NCI-H510A treated with DMSO at 0.1 percent for 48 hours (cell line): ENCODE data around the gene SRSF8.
"Not testable (repeated sequence)": the region's sequence is repeated elsewhere in the genome, so short reads cannot be mapped to it uniquely, and the experiment has no call there.

Experiments
- DNase-seq: peaks from one replicate; lab custom pipeline; 2025; lab: John Stamatoyannopoulos, UW

The SRSF8 gene

DNA sequence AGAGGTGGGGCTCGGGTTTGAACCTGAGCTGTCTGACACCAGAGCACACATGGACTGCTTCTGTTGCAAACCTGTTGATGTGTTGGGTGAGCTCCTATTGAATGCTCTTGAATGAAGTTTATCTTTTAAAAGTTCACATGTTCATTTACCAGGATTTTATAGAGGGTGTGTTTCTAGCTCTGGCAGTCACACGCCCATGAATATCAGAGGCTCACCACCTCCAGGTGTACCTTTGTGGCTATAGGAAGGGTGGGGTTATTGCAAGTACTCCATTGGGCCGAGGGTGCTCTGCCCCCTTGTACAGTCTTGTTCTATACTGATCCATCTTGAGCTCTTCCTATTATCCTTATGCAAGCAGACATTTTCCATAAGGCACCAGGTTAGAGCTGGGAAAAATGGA is 32.1 kb downstream of the SRSF8 start:
- DNase-seq = no peak

DNA sequence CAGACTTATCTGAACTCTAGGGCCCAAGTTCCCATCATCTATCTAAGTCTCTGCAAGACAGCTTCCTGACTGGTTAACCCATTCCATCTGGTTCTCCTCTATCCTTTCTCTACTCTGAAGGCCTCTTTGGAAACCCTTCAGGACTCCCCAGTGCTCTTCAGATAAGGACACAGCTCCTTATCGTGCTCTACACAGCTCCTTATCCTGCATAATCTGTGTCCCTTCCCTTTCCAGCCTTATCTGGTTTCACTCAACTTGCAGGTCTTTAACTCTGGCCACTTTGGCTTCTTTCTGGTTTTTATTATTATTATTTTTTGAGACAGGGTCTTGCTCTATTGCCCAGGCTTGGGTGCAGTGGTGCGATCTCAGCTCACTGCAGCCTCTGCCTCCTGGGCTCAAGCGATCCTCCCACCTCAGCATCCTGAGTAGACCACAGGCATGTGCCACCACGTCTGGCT is 33.5 kb downstream of the SRSF8 start:
- no peak for DNase-seq

DNA sequence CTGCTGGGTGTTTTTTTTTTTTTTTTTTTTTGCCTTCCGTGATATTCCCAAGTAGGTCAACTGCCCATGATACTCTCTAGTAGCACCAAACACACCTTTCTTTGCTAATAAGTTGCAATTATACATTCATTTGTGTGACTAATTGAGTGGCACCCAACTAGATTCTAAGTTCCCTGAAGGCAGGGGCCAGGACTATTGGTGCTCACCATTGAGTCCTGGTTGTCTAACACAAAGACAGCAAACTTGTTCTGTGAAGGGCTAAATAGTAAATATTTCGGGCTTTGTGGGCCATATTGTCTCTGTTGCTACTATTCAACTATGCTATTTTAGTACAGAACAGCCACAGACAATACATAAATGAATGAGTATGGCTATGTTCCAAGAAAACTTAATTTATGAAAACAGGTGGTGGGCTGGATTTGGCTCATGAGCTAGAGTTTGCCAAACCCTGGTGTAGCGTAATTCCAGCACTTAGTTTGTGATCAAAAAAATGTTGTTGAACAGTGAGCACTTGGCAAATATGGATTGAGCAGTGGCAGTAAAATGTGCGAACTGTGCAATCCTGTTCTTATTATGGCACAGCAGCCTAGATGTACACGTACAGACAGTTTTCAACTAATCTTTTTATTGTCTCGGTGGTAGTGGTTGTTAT is 34.3 kb downstream of the SRSF8 start:
- DNase-seq = no peak

DNA sequence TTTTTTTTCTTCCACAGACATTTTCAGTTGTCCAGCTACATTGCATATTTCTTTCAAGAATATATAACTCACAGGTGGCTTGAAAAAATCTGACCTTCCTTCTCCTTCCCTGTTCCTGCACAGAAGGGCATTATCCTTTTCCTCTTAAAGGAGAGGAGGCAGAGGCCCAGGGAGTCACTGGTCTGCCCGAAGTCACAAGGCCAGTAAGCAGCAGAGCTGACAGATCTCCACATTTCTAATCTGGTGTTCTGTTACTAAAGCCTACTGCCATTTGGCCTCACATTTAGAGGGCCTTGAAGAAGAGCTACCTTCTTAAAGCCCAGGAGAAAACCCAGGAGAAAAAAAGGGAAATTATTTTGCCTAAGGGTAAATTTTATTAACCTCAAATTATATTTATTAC is 35.2 kb downstream of the SRSF8 start:
- DNase-seq = no peak

DNA sequence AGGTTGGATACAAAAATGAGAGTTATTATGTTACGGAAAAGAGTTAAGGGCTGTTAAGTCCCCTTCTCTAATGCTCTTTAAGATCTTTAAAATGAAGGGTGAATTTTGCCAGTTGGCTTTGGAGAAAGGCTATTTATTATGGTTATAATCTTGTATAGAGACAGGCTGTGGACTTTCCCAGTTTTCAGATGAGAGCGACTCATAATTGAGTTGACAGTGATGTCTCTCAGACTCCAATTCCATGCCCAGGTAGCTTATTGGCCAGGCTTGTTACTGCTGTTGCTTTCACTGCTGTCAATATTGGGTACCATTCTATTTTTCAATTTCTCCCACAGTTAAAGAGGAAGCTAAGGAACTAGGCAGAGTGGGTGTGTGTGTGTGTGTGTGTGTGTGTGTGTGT is 36.0 kb downstream of the SRSF8 start:
- no peak for DNase-seq

DNA sequence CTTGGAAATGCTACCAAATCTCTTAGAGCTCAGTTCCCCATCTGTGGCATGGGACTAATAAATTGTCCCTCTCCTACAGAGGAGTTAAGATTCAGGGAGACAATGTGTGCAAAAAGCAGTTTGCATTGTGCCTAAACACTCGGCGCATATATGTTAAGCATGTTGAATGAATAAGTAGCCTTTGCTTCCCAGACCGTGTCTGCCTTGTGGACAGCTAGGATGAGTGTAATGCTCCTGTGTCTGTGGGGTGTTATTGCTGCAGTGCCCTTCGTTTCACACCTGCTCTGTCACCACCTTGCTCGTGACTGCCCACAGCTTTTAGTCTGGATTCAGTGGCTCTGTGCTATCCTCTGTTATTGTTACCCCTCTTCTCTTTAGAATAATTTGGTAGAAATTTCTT is 37.0 kb downstream of the SRSF8 start:
- DNase-seq = no peak

DNA sequence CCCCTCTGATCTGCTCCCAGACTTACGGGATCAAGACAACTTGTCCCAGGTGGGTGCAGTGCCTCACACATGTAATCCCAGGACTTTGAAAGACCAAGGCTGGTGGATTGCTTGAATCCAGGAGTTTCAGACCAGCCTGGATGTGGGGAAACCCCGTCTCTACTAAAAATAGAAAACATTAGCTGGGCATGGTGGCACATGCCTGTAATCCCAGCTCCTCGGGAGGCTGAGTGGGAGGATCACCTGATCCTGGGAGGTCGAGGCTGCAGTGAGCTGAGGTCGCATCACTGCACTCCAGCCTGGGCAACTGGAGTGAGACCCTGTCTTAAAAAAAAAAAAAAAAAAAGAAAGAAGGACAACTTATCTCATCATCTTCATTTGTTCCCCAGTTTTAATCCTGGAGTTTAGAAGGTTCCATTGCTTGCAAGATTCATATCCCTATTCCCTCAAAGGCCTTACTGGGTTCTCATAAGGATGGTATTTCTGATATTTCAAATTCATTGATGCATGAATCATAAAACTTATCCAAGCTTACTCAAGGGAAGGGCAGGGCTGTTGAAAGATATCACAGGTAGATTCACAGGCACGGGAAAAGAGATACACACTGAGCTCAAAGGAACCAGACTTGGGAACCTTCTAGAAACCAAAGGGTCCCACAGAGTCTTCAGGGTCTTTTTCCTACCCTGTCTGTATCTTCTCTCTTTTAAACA is 37.6 kb downstream of the SRSF8 start:
- DNase-seq = no peak

DNA sequence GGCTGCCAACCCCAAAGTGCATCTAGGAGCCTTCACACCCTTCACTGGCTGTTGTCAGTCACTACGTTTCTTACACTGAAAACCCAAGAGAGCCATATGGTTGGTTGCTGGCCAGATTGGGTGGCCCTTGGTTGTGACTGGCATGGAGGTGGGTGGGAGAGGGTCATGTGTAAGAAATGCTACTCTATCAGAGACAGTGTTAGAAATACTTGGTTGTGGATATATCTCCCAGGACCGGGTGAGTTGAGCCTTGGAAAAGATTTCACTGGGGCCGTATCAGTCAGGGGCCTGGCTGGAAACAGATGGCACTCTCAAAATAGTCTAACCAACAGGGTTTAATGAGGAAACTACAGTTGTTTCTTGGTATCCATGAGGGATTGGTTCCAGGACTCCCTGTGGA is 38.1 kb downstream of the SRSF8 start:
- no peak for DNase-seq

DNA sequence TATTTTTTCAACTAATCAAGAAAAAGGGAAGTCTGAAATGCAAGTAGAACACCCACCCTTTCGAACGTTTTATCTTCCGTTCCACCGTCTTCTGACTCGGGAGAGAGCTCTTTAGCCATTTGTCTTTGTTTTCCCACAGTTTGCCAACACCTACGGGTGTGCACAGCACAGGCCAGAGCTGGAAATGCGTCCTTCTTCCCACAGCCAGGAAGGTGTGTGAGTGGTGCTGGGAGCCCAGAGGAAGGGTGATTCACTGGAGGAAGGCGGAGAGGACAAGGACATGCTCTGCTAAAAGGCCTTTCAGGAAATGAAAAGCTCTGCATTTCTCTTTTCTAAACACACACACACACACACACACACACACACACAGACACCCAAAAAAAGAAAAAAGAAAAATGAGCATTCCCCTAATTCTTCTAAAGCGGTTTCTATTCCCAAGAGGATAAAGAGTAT is 41.5 kb downstream of the SRSF8 start:
- DNase-seq = no peak

DNA sequence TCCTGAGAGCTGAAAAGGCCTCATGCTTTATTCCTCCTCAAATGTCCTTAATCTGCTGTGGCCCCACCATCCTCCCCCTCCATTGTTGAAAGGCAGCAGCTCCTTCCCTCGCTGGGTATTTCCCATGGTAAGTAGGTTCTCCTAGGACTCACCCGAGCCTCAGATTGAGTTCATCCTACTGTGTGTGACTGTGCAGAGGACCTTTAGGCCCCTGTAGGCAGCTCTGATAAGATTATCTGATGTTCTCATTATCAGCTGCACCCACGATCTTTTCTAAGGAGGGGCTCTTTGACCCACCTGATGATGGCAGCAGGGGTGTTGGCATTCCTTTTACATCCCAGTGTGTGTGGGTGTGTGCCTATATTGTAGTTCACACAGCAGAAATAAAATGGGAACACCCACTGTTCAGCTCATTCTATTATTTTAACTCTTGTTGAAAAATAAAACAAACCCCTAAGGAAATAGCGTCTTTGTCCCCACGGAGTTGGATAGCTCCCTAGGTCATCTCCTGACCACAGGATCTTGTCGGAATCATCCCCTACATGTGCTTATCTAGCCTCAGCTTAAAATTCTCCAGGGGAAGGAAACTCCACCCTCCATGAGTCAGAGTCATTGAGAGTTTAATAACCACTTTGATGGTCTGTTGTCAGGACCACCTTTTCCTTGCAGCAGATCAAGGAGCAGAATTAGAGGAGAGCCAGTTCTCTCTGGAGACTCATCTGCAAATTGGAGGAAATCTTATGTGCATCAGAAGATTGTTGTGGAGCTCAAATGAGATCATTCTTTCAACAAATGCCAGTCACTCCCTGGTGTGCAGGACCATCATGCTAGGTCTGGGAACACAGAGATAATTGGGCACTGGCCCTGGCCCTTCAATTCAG is 42.2 kb downstream of the SRSF8 start:
- DNase-seq = no peak

DNA sequence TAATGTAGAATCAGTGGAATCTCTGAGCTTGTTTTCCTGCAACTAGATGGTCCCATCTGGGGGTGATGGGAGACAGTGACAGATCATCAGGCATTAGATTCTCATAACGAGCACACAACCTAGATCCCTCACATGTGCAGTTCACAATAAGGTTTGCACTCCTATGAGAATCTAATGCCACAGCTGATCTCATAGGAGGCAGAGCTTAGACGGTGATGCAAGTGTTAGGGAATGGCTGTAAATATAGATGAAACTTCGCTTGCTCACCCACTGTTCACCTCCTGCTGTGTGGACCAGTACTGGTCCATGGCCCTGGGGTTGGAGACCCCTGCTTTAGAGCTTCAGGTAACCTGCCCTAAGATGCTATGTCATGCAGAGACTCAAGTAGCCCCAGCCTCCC is 44.8 kb downstream of the SRSF8 start:
- not testable (repeated sequence) for DNase-seq

DNA sequence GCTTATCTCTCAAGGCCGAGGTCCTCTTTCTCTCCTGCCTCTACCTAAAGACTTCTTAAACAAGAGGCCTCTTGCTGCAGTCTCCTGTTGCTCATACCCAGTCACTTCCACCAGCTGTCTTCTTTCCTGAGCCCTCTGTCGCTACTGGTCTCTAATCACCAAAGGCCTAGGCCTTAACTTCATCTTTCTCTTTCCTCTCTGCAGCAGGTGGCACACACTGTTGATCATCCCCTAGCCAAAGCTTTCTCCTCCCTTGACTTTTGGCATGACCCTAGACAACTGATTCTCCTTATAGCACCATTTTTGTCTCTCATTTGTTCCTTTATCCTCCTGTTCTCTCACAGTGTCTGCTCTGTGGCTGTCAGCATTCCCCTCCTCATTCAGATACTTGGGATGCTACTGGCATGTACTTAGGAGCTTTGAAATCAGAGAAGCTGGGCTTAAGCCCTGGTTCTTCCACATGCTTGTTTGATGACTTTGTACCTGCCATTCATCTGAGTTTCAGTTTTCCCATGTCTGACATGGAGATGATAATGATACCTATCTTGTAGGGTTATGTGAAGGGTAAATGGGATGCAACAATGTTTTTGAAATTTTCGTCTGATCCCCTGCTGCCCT is 45.3 kb downstream of the SRSF8 start:
- no peak for DNase-seq

DNA sequence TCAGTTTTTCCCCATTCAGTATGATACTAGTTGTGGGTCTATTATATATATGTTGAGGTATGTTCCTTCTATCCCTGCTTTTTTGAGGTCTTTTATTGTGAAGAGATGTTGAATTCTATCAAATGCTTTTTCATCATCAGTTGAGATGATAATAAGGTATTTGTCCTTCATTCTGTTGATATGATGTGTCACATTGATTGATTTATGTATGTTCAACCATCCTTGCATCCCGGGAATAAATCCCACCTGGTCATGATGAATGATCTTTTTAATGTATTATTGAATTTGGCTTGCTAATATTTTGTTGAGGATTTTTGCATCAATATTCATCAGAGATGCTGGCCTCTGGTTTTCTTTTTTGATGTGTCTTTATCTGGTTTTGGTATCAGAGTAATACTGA is 48.9 kb downstream of the SRSF8 start:
- no peak for DNase-seq

DNA sequence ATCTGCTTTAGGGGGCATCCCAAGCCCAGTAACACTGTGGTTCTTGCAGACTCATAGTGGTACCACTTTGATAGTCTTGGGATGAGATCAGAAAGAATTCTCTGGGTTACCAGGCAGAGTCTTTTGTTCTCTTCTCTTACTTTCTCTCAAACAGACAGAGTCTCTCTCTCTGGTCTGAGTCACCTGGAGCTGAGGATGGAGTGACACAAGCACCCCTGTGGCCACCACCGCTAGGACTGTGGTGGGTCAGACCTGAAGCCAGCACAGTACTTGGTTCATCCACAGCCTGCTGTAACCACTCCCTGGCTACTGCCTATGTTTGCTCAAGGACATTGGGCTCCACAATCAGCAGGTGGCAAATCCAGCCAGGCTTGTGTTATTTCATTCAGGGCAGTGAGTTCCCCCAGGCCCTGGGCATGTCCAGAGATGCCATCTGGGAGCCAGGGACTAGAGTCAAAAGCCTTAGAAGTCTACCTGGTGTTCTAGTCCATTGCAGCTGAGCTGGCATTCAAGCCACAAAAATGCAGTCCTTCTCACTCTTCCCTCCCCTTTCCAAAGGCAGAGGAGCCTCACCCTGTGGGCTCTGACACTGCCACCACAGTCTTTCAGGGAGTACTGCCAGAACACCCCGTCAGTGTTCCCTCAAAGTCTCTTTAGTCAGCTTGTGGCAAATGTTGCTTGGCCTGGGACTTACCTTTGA is 52.8 kb downstream of the SRSF8 start:
- no peak for DNase-seq
